ENCODE results near the gene ANO8.

DNA sequence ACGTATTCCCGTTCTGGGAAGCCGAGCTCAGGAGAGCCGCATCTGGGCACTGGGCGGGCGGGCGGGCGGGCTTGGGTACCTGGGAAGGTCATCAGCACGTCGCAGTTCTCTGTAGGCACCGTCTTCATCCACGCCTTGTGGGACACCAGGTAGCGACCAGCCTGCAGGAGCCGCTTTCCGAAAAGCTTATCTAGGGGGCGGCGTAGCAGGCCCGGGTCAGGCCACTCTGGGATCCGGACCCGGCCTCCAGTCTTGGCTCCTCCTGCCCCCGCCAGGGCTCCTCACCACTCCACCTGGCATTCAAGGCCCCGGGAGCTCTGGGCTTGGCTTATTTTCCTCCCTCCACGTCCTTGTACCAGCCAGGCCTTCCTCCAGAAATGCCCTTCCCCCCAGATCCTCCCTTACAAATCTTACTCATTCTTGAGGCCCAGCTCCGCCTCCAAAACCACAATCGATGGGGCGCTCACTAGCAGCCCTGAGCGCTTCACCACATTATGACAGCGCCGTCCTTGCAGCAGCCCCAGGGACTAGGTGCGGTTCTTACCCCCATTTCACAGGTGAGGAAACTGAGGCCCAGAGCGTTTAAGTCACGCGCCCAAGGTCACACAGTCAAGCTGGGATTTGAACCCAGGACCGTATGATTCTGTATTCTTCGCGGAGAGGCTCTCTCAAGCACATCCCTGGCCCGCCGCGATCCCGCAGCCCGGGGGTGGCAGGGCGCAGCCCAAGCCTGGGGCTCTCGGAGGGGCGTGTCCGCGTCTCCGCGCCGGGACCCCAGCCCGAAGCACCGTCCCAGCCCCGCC, 843 bp downstream of the ANO8 start:
- TF ChIP-seq, protein P1, sequence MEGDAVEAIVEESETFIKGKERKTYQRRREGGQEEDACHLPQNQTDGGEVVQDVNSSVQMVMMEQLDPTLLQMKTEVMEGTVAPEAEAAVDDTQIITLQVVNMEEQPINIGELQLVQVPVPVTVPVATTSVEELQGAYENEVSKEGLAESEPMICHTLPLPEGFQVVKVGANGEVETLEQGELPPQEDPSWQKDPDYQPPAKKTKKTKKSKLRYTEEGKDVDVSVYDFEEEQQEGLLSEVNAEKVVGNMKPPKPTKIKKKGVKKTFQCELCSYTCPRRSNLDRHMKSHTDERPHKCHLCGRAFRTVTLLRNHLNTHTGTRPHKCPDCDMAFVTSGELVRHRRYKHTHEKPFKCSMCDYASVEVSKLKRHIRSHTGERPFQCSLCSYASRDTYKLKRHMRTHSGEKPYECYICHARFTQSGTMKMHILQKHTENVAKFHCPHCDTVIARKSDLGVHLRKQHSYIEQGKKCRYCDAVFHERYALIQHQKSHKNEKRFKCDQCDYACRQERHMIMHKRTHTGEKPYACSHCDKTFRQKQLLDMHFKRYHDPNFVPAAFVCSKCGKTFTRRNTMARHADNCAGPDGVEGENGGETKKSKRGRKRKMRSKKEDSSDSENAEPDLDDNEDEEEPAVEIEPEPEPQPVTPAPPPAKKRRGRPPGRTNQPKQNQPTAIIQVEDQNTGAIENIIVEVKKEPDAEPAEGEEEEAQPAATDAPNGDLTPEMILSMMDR (IDR thresholded peaks at IDR 0.05): no peak
- TF ChIP-seq FOSL2 (IDR thresholded peaks at IDR 0.05; ENCODE audit: borderline replicate concordance, low read depth): no peak; the same call in 1 of the 2 replicates
- TF ChIP-seq RAD21 (IDR thresholded peaks at IDR 0.05; ENCODE audit: low read length): no peak
- TF ChIP-seq RCOR1 (IDR thresholded peaks at IDR 0.05; ENCODE audit: low read length): no peak
- TF ChIP-seq RFX5 (IDR thresholded peaks at IDR 0.05; ENCODE audit: low read length): no peak

All from SK-N-SH (cell line).